HG03442 (cell line): ENCODE data around the gene NDUFAF3.

ENCODE experiments used
- ATAC-seq: cut with Tn5 transposase; IDR thresholded peaks from one replicate; pipeline ENCODE4 v1.9.1; 2021; ENCODE audit warnings: mild to moderate bottlenecking, moderate library complexity; ENCODE audit not compliant: unreplicated experiment

Gene NDUFAF3

DNA sequence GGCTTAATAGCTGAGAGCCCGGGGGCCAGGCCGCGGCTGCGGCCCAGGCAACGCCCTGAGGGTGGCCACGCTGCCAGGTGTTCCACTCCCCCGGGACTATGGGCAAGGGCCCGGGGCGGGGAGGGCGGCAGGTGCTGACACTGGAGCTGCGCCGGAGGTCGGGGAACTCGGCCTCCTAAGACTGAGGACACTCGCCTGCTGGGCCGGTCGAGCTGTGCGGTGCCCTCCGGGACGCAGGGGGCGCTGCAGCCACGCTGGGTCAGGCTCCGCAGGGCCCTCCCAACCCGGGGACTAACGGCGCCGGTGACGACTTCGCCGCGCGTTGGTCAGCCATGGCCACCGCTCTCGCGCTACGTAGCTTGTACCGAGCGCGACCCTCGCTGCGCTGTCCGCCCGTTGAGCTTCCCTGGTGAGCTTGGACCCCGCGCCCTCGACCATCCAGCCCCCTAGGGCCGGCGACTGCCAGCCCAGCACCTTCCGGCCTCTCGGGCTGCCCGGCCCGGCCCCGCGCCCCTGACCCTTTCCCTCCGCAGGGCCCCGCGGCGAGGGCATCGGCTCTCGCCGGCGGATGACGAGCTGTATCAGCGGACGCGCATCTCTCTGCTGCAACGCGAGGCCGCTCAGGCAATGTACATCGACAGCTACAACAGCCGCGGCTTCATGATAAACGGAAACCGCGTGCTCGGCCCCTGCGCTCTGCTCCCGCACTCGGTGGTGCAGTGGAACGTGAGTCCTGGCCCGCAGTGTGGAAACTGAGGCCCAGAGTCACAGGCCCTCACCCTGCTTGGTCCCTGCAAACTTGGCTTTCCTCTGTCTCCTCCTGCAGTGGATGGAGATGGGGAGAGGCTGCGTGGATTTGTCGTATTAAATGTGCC, at the start of gene NDUFAF3:
TSS of gene NDUFAF3 (plus strand) at position 309 of the 875 bp plus-strand sequence. CDS start at position 333, 24 bp downstream.
- ATAC-seq = peak; percentile 57

DNA sequence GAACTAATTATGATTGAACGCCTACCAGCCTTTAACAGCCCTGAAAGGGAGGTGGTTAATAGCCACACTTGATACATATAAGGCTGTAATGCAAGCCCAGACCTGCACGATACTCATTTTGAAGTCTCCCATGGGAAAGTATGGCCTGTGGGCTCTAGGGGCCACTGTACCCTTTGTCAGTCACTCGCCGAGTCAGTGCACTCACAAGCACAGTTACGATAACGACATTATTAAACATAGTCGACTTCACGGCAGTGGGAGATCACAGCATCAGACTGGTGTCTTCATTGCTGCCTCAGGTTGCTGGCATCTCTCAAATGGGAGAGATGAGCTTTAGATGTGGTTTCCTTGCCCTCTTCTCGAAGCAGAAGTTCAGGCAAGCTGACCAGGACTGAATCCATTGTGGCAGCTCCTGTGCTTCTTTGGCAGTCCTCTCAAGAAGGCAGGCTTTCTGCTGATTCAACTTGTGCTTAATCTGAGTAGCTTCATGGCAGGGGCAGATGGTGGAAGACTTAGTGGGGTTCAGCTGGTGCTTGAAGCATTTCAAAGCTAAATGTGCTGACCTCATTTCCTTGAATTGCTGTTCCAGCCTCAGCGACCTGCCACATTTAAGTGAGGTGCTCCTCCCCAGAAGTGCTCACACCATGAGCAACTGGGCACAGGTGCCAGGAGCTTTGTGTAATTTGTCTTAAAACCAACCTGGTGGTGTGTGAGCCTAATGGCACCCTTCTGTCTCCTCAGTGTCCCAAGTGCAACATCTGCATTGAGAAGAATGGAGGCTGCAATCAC, 47.7 kb upstream of the NDUFAF3 start:
- no peak for ATAC-seq

- no peak for ATAC-seq
Measured at GRCh38 chr3:48979451-48979850, 42.5 kb upstream of the NDUFAF3 start.

- no peak for ATAC-seq
Measured at GRCh38 chr3:48980295-48980694, 41.6 kb upstream of the NDUFAF3 start.

DNA sequence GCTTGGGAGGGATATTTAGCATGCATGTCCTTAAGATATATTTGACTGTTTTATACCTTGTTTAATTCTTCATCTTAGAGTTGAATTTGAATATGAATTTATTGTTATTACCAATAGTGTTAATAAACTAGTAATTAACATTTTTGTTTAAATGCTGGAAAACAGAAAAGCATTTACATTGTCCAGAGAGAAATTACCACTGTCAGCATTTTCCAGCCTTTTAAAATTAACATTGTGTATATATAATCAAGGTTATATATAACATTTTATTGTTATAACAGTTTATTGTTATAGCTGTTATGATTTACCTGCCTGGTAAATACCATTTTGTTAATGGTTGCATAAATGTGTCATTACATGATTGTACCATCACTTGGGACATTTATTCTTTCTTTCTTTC, 39.9 kb upstream of the NDUFAF3 start:
- ATAC-seq = no peak

DNA sequence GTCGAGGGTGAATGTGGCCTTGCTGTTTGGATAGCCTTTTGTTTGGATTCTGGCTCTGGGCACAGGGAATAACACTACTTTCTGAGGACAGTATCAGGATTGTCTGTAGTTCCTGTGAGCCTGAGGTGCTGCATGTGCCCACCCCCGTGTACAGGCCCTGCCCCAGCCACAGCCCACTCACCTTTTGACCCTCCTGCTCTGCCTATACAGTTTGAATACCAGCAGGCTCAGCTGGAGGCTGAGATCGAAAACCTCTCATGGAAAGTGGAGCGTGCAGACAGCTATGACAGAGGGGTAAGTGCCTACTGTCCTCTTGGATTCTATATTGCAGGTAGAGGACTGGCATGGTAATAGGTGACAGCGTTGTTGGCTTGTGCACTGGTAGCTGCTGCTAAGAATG, 39.2 kb upstream of the NDUFAF3 start:
- ATAC-seq = no peak

DNA sequence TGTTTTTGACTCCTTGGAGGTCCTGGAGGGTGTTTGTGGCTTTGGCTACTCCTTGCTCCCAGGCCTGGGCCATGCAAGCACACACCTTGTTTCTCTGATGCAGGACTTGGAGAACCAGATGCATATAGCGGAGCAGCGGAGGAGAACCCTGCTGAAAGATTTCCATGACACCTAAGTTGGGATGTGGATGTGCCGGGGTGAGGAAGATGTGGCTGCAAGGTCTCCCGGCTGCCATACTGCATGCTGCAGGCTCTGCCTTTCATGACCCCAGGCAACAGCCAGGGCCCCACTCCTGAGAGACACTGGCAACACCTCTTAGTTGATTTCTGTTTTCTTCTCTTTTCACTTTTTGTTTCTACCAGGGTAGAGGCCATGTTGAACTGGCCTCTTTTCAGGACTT, 38.8 kb upstream of the NDUFAF3 start:
- no peak for ATAC-seq

GRCh38 chr3:48984663-48985062, 37.3 kb upstream of the NDUFAF3 start:
- no peak for ATAC-seq

DNA sequence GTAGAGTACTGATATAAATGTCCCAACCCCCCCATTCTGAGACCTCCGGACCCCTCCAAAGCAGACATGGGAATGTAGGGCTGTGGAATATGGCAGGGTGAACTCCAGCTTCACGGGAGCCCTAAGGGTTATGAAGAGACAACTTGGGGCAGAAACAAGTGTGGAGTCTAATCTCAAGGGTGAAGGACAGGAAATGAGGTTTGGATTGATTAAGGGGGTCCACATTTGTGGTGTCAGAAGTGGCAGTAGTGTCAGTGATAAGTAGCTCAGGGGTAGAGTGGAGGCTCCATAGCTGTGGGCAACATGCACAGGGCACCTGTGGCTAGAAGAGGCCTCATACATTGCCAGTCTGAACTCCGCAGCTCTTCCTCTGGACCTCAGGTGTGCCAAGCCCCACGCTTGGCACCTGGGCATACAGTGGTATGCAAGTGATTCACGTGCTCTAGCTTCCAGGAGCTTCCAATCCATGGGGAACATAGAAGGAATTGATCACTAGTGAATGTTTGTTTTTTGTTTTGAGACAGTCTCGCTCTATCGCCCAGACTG, 36.0 kb upstream of the NDUFAF3 start:
- ATAC-seq = no peak

DNA sequence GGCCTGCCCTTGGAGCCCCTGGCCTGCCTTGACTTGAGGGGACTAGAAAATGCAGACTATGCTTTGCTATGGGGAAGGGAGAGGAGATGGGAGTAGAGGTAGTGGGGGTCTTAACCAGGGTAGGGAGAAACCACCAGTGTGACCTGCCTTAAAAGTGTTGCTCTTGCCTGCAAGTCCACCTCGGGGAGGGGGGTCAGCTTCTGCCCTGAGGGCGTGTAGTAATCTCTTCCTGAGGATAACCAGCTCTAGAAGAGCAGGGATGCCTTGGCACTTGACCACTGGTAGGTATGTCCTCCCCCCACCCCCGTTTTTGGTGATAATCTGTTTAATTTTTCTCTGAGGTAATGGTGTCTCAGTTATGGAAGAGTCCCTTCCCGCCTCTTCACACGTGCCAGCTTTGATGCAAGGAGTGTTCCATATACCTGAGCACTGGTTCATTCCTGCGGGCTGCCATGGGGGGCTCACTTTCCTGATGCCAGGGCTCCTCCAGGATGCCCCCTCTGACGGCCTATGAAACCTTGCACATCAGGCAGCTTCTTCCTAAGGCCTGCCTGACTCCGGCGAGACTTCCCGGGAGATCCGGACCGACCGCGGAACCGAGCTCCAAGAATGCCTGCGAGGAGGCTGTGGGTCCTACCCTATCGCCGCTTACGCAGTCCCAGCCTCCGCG, 32.7 kb upstream of the NDUFAF3 start:
- no peak for ATAC-seq

DNA sequence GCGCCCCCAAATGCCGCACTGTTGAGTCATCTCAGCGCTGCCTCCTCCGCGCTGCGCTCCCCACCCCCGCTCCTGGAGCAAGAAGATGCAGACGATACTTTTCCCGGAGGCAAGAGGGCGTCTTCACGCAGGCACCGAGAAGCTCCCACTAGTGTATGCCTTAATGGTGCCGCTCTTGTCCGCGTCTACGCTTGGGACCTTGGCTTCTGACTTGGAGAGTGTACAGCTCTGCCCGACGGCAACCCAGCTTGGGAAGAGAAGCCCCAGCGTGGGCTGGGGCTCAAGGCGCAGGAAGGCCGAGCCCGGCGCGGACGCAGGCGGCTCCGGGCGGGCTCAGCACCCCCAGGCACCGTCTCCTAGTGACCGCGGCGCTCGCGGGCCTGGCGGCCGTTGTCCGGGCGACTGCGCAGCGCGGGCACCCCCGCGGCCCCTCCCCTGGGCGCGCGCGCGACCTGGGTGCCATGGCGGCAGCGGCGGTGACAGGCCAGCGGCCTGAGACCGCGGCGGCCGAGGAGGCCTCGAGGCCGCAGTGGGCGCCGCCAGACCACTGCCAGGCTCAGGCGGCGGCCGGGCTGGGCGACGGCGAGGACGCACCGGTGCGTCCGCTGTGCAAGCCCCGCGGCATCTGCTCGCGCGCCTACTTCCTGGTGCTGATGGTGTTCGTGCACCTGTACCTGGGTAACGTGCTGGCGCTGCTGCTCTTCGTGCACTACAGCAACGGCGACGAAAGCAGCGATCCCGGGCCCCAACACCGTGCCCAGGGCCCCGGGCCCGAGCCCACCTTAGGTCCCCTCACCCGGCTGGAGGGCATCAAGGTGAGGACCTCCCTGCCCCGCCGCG, 31.9 kb upstream of the NDUFAF3 start, which contains the start of gene P4HTM:
TSS of gene P4HTM (plus strand) at position 446 of the 840 bp plus-strand sequence. CDS start at position 462, 16 bp downstream.
- ATAC-seq = peak; percentile 54

DNA sequence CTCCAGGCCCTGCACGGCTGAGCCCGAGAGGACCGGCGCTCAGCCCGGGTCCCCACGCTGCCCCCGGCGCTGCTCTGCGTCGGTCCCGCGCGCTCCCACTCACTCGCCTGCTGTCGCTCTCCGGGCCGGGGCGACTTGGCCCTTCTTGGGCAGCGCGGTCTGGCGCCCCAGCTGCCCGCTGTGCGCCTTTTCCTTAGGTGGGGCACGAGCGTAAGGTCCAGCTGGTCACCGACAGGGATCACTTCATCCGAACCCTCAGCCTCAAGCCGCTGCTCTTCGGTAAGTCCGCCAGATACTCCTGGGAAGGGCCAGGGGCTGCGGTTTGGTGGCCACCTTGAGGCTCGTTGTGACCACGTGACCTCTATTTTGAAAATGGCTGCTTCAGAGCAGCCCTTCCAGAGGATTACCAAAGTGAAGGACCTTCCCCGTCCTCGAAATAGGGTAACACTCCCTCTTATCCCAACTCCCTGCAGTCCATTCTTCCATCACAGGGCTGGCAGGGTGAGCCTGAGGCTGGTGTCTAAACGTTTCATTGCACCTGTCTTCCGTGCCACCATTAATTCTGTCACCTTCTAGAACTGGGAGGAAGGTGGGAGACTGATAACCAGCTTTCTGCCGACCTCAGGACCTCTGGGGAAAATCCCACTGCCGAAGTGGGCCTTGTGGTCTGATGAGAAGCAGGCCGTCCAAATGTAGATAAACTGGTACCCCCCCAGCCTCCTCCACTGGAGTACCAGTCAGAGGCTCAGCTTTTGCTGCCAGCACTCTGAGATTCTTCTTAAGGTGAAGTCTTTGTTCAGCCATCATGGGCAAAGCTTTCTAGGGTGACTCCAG, 31.1 kb upstream of the NDUFAF3 start:
- peak; percentile 11 for ATAC-seq

DNA sequence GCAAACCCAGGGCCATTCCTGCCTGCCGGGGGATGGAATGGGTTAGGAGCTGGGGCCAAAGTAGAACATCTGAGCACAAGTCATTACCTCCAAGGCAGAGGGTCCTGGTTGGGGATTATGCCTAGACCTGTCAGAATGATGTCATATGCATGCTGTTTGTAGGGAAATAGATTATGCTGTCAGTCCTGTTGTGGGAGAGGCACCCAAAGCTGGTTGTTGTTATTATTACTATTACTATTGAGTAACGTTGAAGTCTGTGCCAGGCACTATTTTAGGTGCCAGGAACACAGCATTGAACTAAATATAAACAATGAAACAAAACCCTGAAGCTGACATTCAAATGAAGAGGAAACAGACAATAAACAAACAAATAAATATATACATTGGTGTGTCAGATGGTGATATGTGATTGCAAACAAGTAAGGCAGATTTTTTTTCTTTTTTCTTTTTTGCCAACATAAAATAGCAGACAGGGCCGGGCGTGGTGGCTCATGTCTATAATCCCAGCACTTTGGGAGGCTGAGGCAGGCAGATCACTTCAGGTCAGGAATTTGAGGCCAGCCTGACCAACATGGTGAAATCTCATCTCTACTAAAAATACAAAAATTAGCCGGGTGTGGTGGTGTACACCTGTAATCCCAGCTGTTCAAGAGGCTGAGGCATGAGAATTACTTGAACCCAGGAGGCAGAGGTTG, 29.9 kb upstream of the NDUFAF3 start:
- ATAC-seq = no peak

DNA sequence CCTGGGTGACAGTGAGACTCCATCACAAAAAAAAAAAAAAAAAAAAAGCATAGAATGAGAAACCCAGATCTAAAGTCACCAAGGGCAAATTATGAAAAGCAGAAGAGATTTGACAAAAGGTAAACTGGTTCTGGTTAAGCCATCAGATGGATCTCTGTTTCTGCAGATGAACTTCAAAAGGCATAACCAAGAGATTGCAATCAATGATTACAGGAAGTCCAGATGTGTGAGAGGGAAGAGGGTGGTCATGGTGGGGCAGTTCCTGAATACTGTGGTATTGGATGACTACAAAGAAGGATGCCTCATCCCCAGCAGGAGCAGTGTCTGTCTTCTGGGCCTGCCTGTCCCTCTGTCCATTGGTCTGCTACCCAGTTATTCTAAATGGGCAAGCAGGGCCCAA, 28.1 kb upstream of the NDUFAF3 start:
- no peak for ATAC-seq

- ATAC-seq = no peak
Measured at GRCh38 chr3:48996640-48997039, 25.3 kb upstream of the NDUFAF3 start.

- ATAC-seq = no peak
Measured at GRCh38 chr3:48997102-48997635, 24.8 kb upstream of the NDUFAF3 start.

GRCh38 chr3:48997714-48998637, 23.9 kb upstream of the NDUFAF3 start:
- ATAC-seq = no peak
